WTC11 (cell line): ENCODE measurements around the gene AGAP1. TPM values are rescaled to one million over a fixed set of nuclear protein-coding genes. Genes with fewer than 3 reads are reported as not detected.

Experiments used
- ATAC-seq: fragments of 200-7000 bp; cut with Tn5 transposase; 2 replicates; pipeline ENCODE4 v1.10.0; 2021; ENCODE audit warnings: mild to moderate bottlenecking, moderate library complexity
- CTCF ChIA-PET: fragments of 300-600 bp; sonication (Branson Sonifier 250); formaldehyde crosslinking; loops from one replicate; lab custom pipeline; 2021; ENCODE audit warnings: antibody characterized with exemption; lab: Charles Lee
- POLR2A ChIA-PET: fragments of 350-600 bp; sonication (Branson Sonifier 250); formaldehyde crosslinking; loops from one replicate; lab custom pipeline; 2021; ENCODE audit warnings: antibody characterized with exemption; lab: Charles Lee
- DNase-seq: peaks from one replicate; pipeline ENCODE4 v3.0.0; 2021; ENCODE audit warnings: low spot score
- H3K27ac Mint-ChIP-seq: 2 replicates; pipeline ENCODE4 v1.8.0; 2021; ENCODE audit warnings: mixed read lengths
- H3K27me3 Mint-ChIP-seq: 2 replicates; pipeline ENCODE4 v1.8.0; 2021; ENCODE audit warnings: low read depth, mild to moderate bottlenecking, moderate library complexity, mixed read lengths
- H3K36me3 Mint-ChIP-seq: 2 replicates; pipeline ENCODE4 v1.8.0; 2021; ENCODE audit warnings: mixed read lengths
- H3K4me1 Mint-ChIP-seq: 2 replicates; pipeline ENCODE4 v1.8.0; 2022; ENCODE audit warnings: mixed read lengths
- H3K4me3 Mint-ChIP-seq: 2 replicates; pipeline ENCODE4 v1.8.0; 2021; ENCODE audit warnings: mild to moderate bottlenecking, moderate library complexity, mixed read lengths
- H3K9me3 Mint-ChIP-seq: 2 replicates; pipeline ENCODE4 v1.8.0; 2021; ENCODE audit warnings: mixed read lengths
- CREM ChIP-seq: sonication (generic); formaldehyde crosslinking; IDR thresholded peaks from 2 replicates; pipeline ENCODE4 v1.8.1; 2022; ENCODE audit warnings: mild to moderate bottlenecking, missing genetic modification reagents, moderate library complexity
- FOXP1 ChIP-seq: sonication (generic); formaldehyde crosslinking; IDR thresholded peaks from 2 replicates; pipeline ENCODE4 v1.8.0; 2022; ENCODE audit warnings: missing genetic modification reagents, mild to moderate bottlenecking, moderate library complexity, borderline replicate concordance
- MYBL2 ChIP-seq: sonication (generic); formaldehyde crosslinking; IDR thresholded peaks from 2 replicates; pipeline ENCODE4 v1.8.1; 2023; ENCODE audit warnings: mild to moderate bottlenecking, moderate library complexity, missing genetic modification reagents
- NFE2L1 ChIP-seq: sonication (generic); formaldehyde crosslinking; IDR thresholded peaks from 2 replicates; pipeline ENCODE4 v1.8.1; 2023; ENCODE audit warnings: missing genetic modification reagents
- NR1H2 ChIP-seq: sonication (generic); formaldehyde crosslinking; IDR thresholded peaks from 2 replicates; pipeline ENCODE4 v1.9.0; 2021; ENCODE audit warnings: mild to moderate bottlenecking, moderate library complexity, missing genetic modification reagents
- NR3C1 ChIP-seq: sonication (generic); formaldehyde crosslinking; conservative IDR thresholded peaks from 2 replicates; pipeline ENCODE4 v1.8.1; 2023; ENCODE audit warnings: low read depth, mild to moderate bottlenecking, missing genetic modification reagents
- OVOL2 ChIP-seq: fragments of 250-450 bp; sonication (Bioruptor Pico); IDR thresholded peaks from 2 replicates; pipeline ENCODE4 v1.9.0; 2021; ENCODE audit warnings: mild to moderate bottlenecking, borderline replicate concordance
- TCF7 ChIP-seq: sonication (generic); formaldehyde crosslinking; IDR thresholded peaks from 2 replicates; pipeline ENCODE4 v1.8.0; 2022; ENCODE audit warnings: mild to moderate bottlenecking, low read depth, missing genetic modification reagents, moderate library complexity
- TEAD1 ChIP-seq: sonication (generic); formaldehyde crosslinking; IDR thresholded peaks from 2 replicates; pipeline ENCODE4 v1.8.0; 2022; ENCODE audit warnings: mild to moderate bottlenecking, missing genetic modification reagents
- ZBTB21 ChIP-seq: sonication (generic); formaldehyde crosslinking; IDR thresholded peaks from 2 replicates; pipeline ENCODE4 v1.8.1; 2023; ENCODE audit warnings: mild to moderate bottlenecking, missing genetic modification reagents, borderline replicate concordance
- ZNF317 ChIP-seq: sonication (generic); formaldehyde crosslinking; IDR thresholded peaks from 2 replicates; pipeline ENCODE4 v1.8.1; 2023; ENCODE audit warnings: low read depth, mild to moderate bottlenecking, moderate library complexity, missing genetic modification reagents, borderline replicate concordance
- ZNF416 ChIP-seq: fragments of 250-450 bp; sonication (Bioruptor Pico); IDR thresholded peaks from 2 replicates; pipeline ENCODE4 v1.9.0; 2021; ENCODE audit warnings: mild to moderate bottlenecking, inconsistent platforms
- total RNA-seq: library from RNA; stranded (reverse); gene quantifications from 3 replicates; pipeline ENCODE4 v1.2.3, GENCODE V29; 2021
- TF ChIP-seq, protein P1 (sequence below): sonication (generic); formaldehyde crosslinking; IDR thresholded peaks from 2 replicates; pipeline ENCODE4 v1.8.0; 2023; ENCODE audit warnings: missing genetic modification reagents, mild to moderate bottlenecking, borderline replicate concordance
- TF ChIP-seq, protein P2 (sequence below): sonication (generic); formaldehyde crosslinking; IDR thresholded peaks from 2 replicates; pipeline ENCODE4 v1.8.1; 2022; ENCODE audit warnings: low read depth, missing genetic modification reagents, borderline replicate concordance
- TF ChIP-seq, protein P3 (sequence below): fragments of 250-450 bp; sonication (Bioruptor Pico); IDR thresholded peaks from 2 replicates; pipeline ENCODE4 v1.9.0; 2021; ENCODE audit warnings: mild to moderate bottlenecking
- TF ChIP-seq, protein P4 (sequence below): sonication (generic); formaldehyde crosslinking; IDR thresholded peaks from 2 replicates; pipeline ENCODE4 v1.8.0; 2023; ENCODE audit warnings: mild to moderate bottlenecking, missing genetic modification reagents
- TF ChIP-seq, protein P5 (sequence below): sonication (generic); formaldehyde crosslinking; IDR thresholded peaks from 2 replicates; pipeline ENCODE4 v1.8.1; 2023; ENCODE audit warnings: mild to moderate bottlenecking, missing genetic modification reagents
- TF ChIP-seq, protein P6 (sequence below): sonication (generic); formaldehyde crosslinking; IDR thresholded peaks from 2 replicates; pipeline ENCODE4 v1.8.0; 2022; ENCODE audit warnings: mild to moderate bottlenecking, missing genetic modification reagents
- TF ChIP-seq, protein P7 (sequence below): sonication (generic); formaldehyde crosslinking; IDR thresholded peaks from 2 replicates; pipeline ENCODE4 v1.8.1; 2022; ENCODE audit warnings: low read depth, mild to moderate bottlenecking, moderate library complexity, missing genetic modification reagents, borderline replicate concordance

Gene AGAP1
- total RNA-seq, 1 experiment from 2014 or later = 49.3 TPM

DNA sequence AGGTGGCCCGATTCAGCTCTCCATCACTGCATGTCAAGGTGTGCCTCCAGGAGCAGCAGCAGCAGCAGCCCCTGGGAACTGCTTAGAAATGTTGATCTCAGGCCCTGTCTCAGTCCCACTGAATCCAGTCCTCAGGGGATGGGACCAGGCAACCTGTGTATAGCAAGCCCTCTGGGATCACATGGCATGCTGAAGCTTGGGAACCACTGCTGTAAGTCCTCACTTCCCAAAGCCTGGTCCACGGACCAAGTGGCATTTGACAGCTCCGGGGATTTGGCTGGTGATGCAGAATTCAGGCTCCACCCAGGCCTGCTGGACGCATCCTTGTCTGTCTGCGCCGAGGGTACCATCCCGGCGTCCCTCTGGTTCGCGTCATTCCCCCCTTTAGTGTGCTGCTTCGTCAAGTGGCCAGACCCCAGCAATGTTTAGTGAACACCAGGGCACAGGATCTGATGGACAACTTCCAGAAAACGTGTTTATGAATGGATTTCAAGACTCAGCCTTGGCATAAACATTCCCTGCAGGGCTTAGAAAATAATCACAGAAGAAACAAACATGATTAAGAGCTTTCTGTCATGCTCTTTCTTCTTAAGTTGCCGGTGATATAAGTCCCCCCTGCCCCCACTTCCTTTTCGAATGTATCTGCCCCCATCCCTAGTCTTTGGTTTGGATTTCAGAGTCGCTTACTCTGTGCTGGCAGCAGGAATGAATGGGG is 440.4 kb downstream of the AGAP1 start:
- no peak for DNase-seq
- POLR2A ChIA-PET = no interaction called here

DNA sequence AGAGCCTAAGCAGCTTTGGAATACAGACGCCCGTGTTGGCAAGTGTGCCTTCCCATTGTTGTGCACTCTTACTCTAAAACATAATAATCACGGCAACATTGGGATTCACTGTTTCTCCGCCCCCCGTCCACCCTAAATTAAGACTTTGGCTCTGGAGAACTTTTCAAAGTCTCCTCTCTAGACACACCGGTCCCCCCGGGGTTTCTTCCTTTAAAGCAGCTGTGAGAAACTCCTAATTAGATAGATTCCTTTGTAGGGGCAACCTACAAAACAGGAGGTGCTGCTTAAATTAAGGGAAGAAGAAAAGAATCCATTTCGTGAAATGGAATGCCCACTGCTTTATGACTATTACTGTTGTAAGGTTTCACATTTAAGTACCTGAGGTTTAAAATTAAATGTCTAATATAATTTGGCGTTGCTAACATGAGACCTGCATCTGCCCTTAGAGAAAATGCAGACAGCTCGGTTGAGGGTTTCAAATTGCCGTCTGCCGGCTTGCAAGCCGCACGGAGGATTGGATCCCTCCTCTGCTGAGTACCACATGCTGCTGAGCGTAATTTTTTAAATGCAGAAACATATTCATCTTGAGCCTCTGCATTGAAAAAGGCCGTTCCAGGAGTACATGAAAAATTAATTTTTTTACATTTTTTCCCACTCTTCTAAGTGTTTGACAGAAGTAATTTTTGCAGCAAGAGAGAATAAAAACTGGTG is 441.1 kb downstream of the AGAP1 start:
- H3K4me1 Mint-ChIP-seq = peaks cover 26% of the 10 kb centered on the region
- TF ChIP-seq, protein P1, sequence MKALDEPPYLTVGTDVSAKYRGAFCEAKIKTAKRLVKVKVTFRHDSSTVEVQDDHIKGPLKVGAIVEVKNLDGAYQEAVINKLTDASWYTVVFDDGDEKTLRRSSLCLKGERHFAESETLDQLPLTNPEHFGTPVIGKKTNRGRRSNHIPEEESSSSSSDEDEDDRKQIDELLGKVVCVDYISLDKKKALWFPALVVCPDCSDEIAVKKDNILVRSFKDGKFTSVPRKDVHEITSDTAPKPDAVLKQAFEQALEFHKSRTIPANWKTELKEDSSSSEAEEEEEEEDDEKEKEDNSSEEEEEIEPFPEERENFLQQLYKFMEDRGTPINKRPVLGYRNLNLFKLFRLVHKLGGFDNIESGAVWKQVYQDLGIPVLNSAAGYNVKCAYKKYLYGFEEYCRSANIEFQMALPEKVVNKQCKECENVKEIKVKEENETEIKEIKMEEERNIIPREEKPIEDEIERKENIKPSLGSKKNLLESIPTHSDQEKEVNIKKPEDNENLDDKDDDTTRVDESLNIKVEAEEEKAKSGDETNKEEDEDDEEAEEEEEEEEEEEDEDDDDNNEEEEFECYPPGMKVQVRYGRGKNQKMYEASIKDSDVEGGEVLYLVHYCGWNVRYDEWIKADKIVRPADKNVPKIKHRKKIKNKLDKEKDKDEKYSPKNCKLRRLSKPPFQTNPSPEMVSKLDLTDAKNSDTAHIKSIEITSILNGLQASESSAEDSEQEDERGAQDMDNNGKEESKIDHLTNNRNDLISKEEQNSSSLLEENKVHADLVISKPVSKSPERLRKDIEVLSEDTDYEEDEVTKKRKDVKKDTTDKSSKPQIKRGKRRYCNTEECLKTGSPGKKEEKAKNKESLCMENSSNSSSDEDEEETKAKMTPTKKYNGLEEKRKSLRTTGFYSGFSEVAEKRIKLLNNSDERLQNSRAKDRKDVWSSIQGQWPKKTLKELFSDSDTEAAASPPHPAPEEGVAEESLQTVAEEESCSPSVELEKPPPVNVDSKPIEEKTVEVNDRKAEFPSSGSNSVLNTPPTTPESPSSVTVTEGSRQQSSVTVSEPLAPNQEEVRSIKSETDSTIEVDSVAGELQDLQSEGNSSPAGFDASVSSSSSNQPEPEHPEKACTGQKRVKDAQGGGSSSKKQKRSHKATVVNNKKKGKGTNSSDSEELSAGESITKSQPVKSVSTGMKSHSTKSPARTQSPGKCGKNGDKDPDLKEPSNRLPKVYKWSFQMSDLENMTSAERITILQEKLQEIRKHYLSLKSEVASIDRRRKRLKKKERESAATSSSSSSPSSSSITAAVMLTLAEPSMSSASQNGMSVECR (CRISPR knock-in tag) = no peak
- TF ChIP-seq, protein P2, sequence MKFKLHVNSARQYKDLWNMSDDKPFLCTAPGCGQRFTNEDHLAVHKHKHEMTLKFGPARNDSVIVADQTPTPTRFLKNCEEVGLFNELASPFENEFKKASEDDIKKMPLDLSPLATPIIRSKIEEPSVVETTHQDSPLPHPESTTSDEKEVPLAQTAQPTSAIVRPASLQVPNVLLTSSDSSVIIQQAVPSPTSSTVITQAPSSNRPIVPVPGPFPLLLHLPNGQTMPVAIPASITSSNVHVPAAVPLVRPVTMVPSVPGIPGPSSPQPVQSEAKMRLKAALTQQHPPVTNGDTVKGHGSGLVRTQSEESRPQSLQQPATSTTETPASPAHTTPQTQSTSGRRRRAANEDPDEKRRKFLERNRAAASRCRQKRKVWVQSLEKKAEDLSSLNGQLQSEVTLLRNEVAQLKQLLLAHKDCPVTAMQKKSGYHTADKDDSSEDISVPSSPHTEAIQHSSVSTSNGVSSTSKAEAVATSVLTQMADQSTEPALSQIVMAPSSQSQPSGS (CRISPR knock-in tag) = no peak
- TF ChIP-seq CREM (CRISPR knock-in tag) = no peak
- no peak for TF ChIP-seq ZNF317
- TF ChIP-seq MYBL2 (CRISPR knock-in tag) = no peak
- TF ChIP-seq NFE2L1 (CRISPR knock-in tag) = no peak
- TF ChIP-seq, protein P3, sequence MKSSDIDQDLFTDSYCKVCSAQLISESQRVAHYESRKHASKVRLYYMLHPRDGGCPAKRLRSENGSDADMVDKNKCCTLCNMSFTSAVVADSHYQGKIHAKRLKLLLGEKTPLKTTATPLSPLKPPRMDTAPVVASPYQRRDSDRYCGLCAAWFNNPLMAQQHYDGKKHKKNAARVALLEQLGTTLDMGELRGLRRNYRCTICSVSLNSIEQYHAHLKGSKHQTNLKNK (CRISPR knock-in tag) = no peak
- TF ChIP-seq TEAD1 (CRISPR knock-in tag) = no peak
- TF ChIP-seq, protein P4, sequence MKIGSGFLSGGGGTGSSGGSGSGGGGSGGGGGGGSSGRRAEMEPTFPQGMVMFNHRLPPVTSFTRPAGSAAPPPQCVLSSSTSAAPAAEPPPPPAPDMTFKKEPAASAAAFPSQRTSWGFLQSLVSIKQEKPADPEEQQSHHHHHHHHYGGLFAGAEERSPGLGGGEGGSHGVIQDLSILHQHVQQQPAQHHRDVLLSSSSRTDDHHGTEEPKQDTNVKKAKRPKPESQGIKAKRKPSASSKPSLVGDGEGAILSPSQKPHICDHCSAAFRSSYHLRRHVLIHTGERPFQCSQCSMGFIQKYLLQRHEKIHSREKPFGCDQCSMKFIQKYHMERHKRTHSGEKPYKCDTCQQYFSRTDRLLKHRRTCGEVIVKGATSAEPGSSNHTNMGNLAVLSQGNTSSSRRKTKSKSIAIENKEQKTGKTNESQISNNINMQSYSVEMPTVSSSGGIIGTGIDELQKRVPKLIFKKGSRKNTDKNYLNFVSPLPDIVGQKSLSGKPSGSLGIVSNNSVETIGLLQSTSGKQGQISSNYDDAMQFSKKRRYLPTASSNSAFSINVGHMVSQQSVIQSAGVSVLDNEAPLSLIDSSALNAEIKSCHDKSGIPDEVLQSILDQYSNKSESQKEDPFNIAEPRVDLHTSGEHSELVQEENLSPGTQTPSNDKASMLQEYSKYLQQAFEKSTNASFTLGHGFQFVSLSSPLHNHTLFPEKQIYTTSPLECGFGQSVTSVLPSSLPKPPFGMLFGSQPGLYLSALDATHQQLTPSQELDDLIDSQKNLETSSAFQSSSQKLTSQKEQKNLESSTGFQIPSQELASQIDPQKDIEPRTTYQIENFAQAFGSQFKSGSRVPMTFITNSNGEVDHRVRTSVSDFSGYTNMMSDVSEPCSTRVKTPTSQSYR (CRISPR knock-in tag) = no peak
- no peak for TF ChIP-seq ZBTB21
- TF ChIP-seq NR1H2 (CRISPR knock-in tag) = no peak
- TF ChIP-seq, protein P5, sequence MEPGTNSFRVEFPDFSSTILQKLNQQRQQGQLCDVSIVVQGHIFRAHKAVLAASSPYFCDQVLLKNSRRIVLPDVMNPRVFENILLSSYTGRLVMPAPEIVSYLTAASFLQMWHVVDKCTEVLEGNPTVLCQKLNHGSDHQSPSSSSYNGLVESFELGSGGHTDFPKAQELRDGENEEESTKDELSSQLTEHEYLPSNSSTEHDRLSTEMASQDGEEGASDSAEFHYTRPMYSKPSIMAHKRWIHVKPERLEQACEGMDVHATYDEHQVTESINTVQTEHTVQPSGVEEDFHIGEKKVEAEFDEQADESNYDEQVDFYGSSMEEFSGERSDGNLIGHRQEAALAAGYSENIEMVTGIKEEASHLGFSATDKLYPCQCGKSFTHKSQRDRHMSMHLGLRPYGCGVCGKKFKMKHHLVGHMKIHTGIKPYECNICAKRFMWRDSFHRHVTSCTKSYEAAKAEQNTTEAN (CRISPR knock-in tag) = no peak
- TF ChIP-seq FOXP1 (CRISPR knock-in tag) = no peak
- TF ChIP-seq OVOL2 = no peak
- no peak for TF ChIP-seq TCF7 (CRISPR knock-in tag)
- no peak for TF ChIP-seq ZNF416 (CRISPR knock-in tag)
- no peak for TF ChIP-seq NR3C1 (CRISPR knock-in tag)
- TF ChIP-seq, protein P6, sequence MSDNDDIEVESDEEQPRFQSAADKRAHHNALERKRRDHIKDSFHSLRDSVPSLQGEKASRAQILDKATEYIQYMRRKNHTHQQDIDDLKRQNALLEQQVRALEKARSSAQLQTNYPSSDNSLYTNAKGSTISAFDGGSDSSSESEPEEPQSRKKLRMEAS (CRISPR knock-in tag) = no peak
- TF ChIP-seq, protein P7, sequence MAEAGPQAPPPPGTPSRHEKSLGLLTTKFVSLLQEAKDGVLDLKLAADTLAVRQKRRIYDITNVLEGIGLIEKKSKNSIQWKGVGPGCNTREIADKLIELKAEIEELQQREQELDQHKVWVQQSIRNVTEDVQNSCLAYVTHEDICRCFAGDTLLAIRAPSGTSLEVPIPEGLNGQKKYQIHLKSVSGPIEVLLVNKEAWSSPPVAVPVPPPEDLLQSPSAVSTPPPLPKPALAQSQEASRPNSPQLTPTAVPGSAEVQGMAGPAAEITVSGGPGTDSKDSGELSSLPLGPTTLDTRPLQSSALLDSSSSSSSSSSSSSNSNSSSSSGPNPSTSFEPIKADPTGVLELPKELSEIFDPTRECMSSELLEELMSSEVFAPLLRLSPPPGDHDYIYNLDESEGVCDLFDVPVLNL (CRISPR knock-in tag) = no peak

More for the DNA sequence above, 440.4 kb downstream of the AGAP1 start:
- no peak overlapping the region for H3K27ac Mint-ChIP-seq
- CTCF ChIA-PET = interaction anchor here (0.7 to 2.6 kb wide), 8 partner anchors 8 to 244 kb away, joined by 3 to 10 read pairs (median 6); no protein-coding TSS in a partner anchor
- H3K4me1 Mint-ChIP-seq = peaks cover 26% of the 10 kb centered on the region
- ATAC-seq = no peak
- no peaks in the 10 kb centered on the region for H3K9me3 Mint-ChIP-seq
- no peaks in the 10 kb centered on the region for H3K27me3 Mint-ChIP-seq
- H3K4me3 Mint-ChIP-seq = no peak overlapping the region
- TF ChIP-seq MYBL2 (CRISPR knock-in tag) (no peak), TCF7 (CRISPR knock-in tag) (no peak)
- H3K36me3 Mint-ChIP-seq = peaks cover 5% of the 10 kb centered on the region; the same call in 1 of the 2 replicates

More for the DNA sequence above, 441.1 kb downstream of the AGAP1 start:
- ChIA-PET CTCF (interaction anchor here (1.2 to 2.6 kb wide), 8 partner anchors 11 to 243 kb away, joined by 4 to 12 read pairs (median 10); no protein-coding TSS in a partner anchor), POLR2A (no interaction called here)
- H3K36me3 Mint-ChIP-seq = peaks cover 7% of the 10 kb centered on the region
- H3K9me3 Mint-ChIP-seq = no peaks in the 10 kb centered on the region
- H3K4me3 Mint-ChIP-seq = no peak overlapping the region
- ATAC-seq (no peak), DNase-seq (no peak)
- no peaks in the 10 kb centered on the region for H3K27me3 Mint-ChIP-seq
- no peak overlapping the region for H3K27ac Mint-ChIP-seq
